ENCODE measurements around the gene BABAM1. TPM values are rescaled to one million over a fixed set of nuclear protein-coding genes. Genes with fewer than 3 reads are reported as not detected.

The BABAM1 gene
- total RNA-seq, 1 donor from 2014 or later: 135 TPM

- H3K4me1 Mint-ChIP-seq: peaks cover 45% of the 10 kb centered on the region
These were observed 37.9 kb downstream of the BABAM1 start for GRCh38 chr19:17305216-17305516.

GRCh38 chr19:17305517-17306284 is 38.5 kb downstream of the BABAM1 start, which contains the start of gene MRPL34:
Gene MRPL34 (plus strand): TSS chr19:17305872. CDS start chr19:17305893, 21 bp downstream.
- H3K4me3 Mint-ChIP-seq: peak within 1 kb of the TSS; percentile 88
- intact Hi-C loops (cut with micrococcal nuclease): loop anchor here (1.0 to 10.0 kb wide), 7 partner anchors 13 to 718 kb away; partner anchors contain the start of genes BABAM1 and GTPBP3
- TF ChIP-seq CTCF (IDR thresholded peaks at IDR 0.05): no peak
- H3K36me3 Mint-ChIP-seq (ENCODE audit: low read depth): peaks cover 7% of the 10 kb centered on the region
- ATAC-seq (ENCODE audit: low read depth) (peak; percentile 69), DNase-seq (peak; percentile 88)
- no peaks in the 10 kb centered on the region for H3K27me3 Mint-ChIP-seq
- ChIA-PET CTCF (interaction anchor here (0.7 to 2.3 kb wide), 13 partner anchors 11 to 240 kb away, joined by 3 to 14 read pairs (median 4); partner anchors contain the start of genes ANKLE1, ANO8 and BABAM1), POLR2A (interaction anchor here (0.5 to 1.2 kb wide), 26 partner anchors 13 to 1227 kb away, joined by 3 to 19 read pairs (median 4); partner anchors contain the start of genes ANO8, BABAM1, MVB12A and USE1)
- no peaks in the 10 kb centered on the region for H3K9me3 Mint-ChIP-seq
- peak within 1 kb of the TSS; percentile 91 for H3K27ac Mint-ChIP-seq
- H3K4me1 Mint-ChIP-seq: peaks cover 51% of the 10 kb centered on the region

More at GRCh38 chr19:17305216-17305516, 37.9 kb downstream of the BABAM1 start:
- Mint-ChIP-seq H3K36me3 (ENCODE audit: low read depth) (peaks cover 9% of the 10 kb centered on the region), H3K27me3 (no peaks in the 10 kb centered on the region), H3K4me3 (peak overlapping the region; percentile 88), H3K9me3 (no peaks in the 10 kb centered on the region), H3K27ac (peak overlapping the region; percentile 91)
- TF ChIP-seq CTCF (IDR thresholded peaks at IDR 0.05): no peak
- CTCF ChIA-PET: interaction anchor here (0.7 to 2.3 kb wide), 13 partner anchors 11 to 239 kb away, joined by 3 to 14 read pairs (median 4); partner anchors contain the start of genes ANKLE1, ANO8 and BABAM1
- POLR2A ChIA-PET: interaction anchor here (0.5 to 1.2 kb wide), 23 partner anchors 12 to 1226 kb away, joined by 3 to 19 read pairs (median 5); partner anchors contain the start of genes ANO8, BABAM1, MVB12A and USE1
- DNase-seq (no peak), ATAC-seq (ENCODE audit: low read depth) (no peak)
- intact Hi-C loops (cut with micrococcal nuclease): loop anchor here (1.0 to 10.0 kb wide), 7 partner anchors 13 to 718 kb away; partner anchors contain the start of genes BABAM1 and GTPBP3

- ATAC-seq (ENCODE audit: low read depth): no peak
- ChIA-PET CTCF (interaction anchor here (1.6 kb wide), 1 partner anchor 14 kb away, joined by 14 read pairs; no protein-coding TSS in a partner anchor), POLR2A (interaction anchor here (0.5 to 1.0 kb wide), 4 partner anchors 27 to 857 kb away, joined by 3 to 5 read pairs (median 4); partner anchors contain the start of gene USE1)
- H3K4me1 Mint-ChIP-seq: peaks cover 53% of the 10 kb centered on the region
- H3K36me3 Mint-ChIP-seq (ENCODE audit: low read depth): peaks cover 7% of the 10 kb centered on the region
- peak overlapping the region; percentile 91 for H3K27ac Mint-ChIP-seq
- no peak for DNase-seq
- no peaks in the 10 kb centered on the region for H3K27me3 Mint-ChIP-seq
- TF ChIP-seq CTCF (IDR thresholded peaks at IDR 0.05): no peak
- H3K9me3 Mint-ChIP-seq: no peaks in the 10 kb centered on the region
- intact Hi-C loops (cut with micrococcal nuclease): loop anchor here (5.0 to 10.0 kb wide), 2 partner anchors 411 to 719 kb away; no protein-coding TSS in a partner anchor
- peak overlapping the region; percentile 88 for H3K4me3 Mint-ChIP-seq
These were observed 39.1 kb downstream of the BABAM1 start for GRCh38 chr19:17306285-17306714.

GRCh38 chr19:17307876-17308377 is 40.7 kb downstream of the BABAM1 start:
- ChIA-PET POLR2A (interaction anchor here (1.7 kb wide), 1 partner anchor 27 kb away, joined by 9 read pairs; the partner anchor contains the start of gene ANO8), CTCF (no interaction called here)
- ATAC-seq (ENCODE audit: low read depth): no peak
- H3K27ac Mint-ChIP-seq: no peak overlapping the region
- no peak overlapping the region for H3K4me3 Mint-ChIP-seq
- no peak for TF ChIP-seq CTCF (IDR thresholded peaks at IDR 0.05)
- peaks cover 13% of the 10 kb centered on the region for H3K36me3 Mint-ChIP-seq (ENCODE audit: low read depth)
- peaks cover 50% of the 10 kb centered on the region for H3K4me1 Mint-ChIP-seq
- no peaks in the 10 kb centered on the region for H3K9me3 Mint-ChIP-seq
- no peak for DNase-seq
- intact Hi-C loops (cut with micrococcal nuclease): loop anchor here (5.0 to 10.0 kb wide), 2 partner anchors 413 to 721 kb away; no protein-coding TSS in a partner anchor
- no peaks in the 10 kb centered on the region for H3K27me3 Mint-ChIP-seq

Measured in activated B cell treated with CpG ODN at 0.5 μM for 24 hours (primary cell).